Tibial nerve (tissue), 4 donors: ENCODE results near the gene LMO7.

Source experiments
- CTCF ChIP-seq, 5 experiments: fragments of 200-600 bp in 3 of 5; fragments of 450-650 bp in 2 of 5; sonication (generic) in 3 of 5; IDR thresholded peaks; one replicate each; pipeline ENCODE4 v1.5.1; 2016 to 2019; ENCODE audit warnings: antibody characterized with exemption in 5 of 5, mild to moderate bottlenecking in 3 of 5, moderate library complexity in 2 of 5
- EP300 ChIP-seq, 2 donors: sonication (generic); formaldehyde crosslinking; IDR thresholded peaks; one replicate each; pipeline ENCODE4 v1.6.1; 2017; ENCODE audit warnings: antibody characterized with exemption in 2 of 2, mild to moderate bottlenecking in 1 of 2
- POLR2A ChIP-seq, 2 donors: fragments of 450-650 bp; IDR thresholded peaks; one replicate each; pipeline ENCODE4 v1.6.1; 2017; ENCODE audit warnings: antibody characterized with exemption in 2 of 2, mild to moderate bottlenecking in 2 of 2, moderate library complexity in 2 of 2

DNA sequence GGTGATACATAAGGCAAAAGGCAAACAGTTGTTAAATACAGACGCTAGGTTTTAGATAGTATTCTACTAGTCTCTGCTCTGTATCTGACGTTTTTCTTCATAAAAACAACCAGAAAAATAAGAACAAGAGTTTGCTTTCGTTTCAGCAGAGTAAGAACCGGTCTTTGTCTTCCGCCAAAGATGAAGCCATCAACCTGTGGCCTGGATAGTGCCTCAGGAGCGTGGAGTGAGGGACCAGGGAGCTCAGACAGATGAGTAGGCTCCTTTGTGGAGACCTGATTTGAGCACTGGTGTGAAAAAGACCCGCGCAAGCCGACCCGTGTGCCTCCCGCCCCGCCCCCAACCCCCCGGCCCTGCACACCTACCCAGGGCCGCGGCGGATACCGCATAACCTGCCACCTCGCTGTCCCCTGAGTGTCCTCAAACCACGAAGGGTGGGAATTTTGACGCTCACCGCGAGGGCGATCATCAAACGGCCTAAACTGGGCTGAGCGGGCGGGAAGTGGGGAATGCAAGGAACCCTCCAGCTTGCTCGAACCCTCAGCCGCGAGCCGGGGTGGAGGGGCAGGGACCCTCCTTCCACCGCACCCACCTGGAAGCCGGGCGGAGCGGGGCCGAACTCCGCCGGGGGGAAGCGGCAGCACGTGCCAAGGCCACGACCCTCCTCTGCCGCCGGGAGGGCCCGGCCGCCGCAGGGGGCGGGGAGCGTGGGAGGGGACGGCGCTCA lies 866 bp upstream of the LMO7 start:
- TF ChIP-seq CTCF (IDR thresholded peaks at IDR 0.05): no peak
- TF ChIP-seq POLR2A (IDR thresholded peaks at IDR 0.05): no peak
- no peak for TF ChIP-seq EP300 (IDR thresholded peaks at IDR 0.05)
